ENCODE results near the gene INPP5A.
"Not testable (repeated sequence)": the region's sequence is repeated elsewhere in the genome, so short reads cannot be mapped to it uniquely, and the experiment has no call there.

Gene INPP5A

GRCh38 chr10:132565516-132566209, 28.1 kb downstream of the INPP5A start:
- no peak for DNase-seq

- no peak for DNase-seq
Measured at GRCh38 chr10:132566892-132567291, 29.3 kb downstream of the INPP5A start.

- DNase-seq = no peak
Measured at GRCh38 chr10:132570265-132570664, 32.7 kb downstream of the INPP5A start.

GRCh38 chr10:132570771-132571649, 33.4 kb downstream of the INPP5A start:
- DNase-seq = no peak

- peak; percentile 80 for DNase-seq
Measured at GRCh38 chr10:132571650-132572544, 34.3 kb downstream of the INPP5A start.

GRCh38 chr10:132572545-132572937, 35.0 kb downstream of the INPP5A start:
- no peak for DNase-seq

GRCh38 chr10:132572946-132573345, 35.4 kb downstream of the INPP5A start:
- not testable (repeated sequence) for DNase-seq

GRCh38 chr10:132574288-132574687, 36.7 kb downstream of the INPP5A start:
- DNase-seq = no peak

- no peak for DNase-seq
Measured at GRCh38 chr10:132574783-132575319, 37.3 kb downstream of the INPP5A start.

- peak; percentile 73 for DNase-seq
Measured at GRCh38 chr10:132575320-132576201, 38.0 kb downstream of the INPP5A start.

GRCh38 chr10:132576671-132577349, 39.2 kb downstream of the INPP5A start:
- DNase-seq = no peak

- DNase-seq = no peak
Measured at GRCh38 chr10:132577350-132578003, 39.9 kb downstream of the INPP5A start.

GRCh38 chr10:132578287-132578951, 40.8 kb downstream of the INPP5A start:
- no peak for DNase-seq

GRCh38 chr10:132579027-132579859, 41.7 kb downstream of the INPP5A start:
- no peak for DNase-seq

- no peak for DNase-seq
Measured at GRCh38 chr10:132580143-132580542, 42.6 kb downstream of the INPP5A start.

- no peak for DNase-seq
Measured at GRCh38 chr10:132580617-132581016, 43.0 kb downstream of the INPP5A start.

GRCh38 chr10:132582137-132582536, 44.5 kb downstream of the INPP5A start:
- DNase-seq = no peak

- DNase-seq = no peak
Measured at GRCh38 chr10:132582771-132583170, 45.2 kb downstream of the INPP5A start.

GRCh38 chr10:132583456-132583855, 45.9 kb downstream of the INPP5A start:
- no peak for DNase-seq
